Mononuclear cell (primary cell): ENCODE measurements around the gene TRPM3. TPM values are rescaled to one million over a fixed set of nuclear protein-coding genes. Genes with fewer than 3 reads are reported as not detected.

ENCODE experiments used
- H3K27me3 ChIP-seq: 2 replicates; pipeline ENCODE4 v1.6.0; 2011; ENCODE audit warnings: low read length, control low read depth; ENCODE audit not compliant: insufficient read depth
- H3K4me1 ChIP-seq: 2 replicates; pipeline ENCODE4 v1.5.1; 2011; ENCODE audit warnings: mild to moderate bottlenecking, low read length, control low read depth; ENCODE audit not compliant: insufficient read depth
- H3K4me3 ChIP-seq: 2 replicates; pipeline ENCODE4 v1.5.1; 2011; ENCODE audit warnings: mild to moderate bottlenecking, low read length, moderate library complexity
- H3K9me3 ChIP-seq: 2 replicates; pipeline ENCODE4 v1.5.1; 2011; ENCODE audit warnings: low read depth, mild to moderate bottlenecking, control low read depth, low read length
- total RNA-seq: library from RNA; depleted of rRNA; stranded (reverse); fragments of >200 nt; gene quantifications from one replicate; pipeline ENCODE4 v1.2.3, GENCODE V29; 2012

TRPM3 gene
- total RNA-seq, 1 donor = not detected

DNA sequence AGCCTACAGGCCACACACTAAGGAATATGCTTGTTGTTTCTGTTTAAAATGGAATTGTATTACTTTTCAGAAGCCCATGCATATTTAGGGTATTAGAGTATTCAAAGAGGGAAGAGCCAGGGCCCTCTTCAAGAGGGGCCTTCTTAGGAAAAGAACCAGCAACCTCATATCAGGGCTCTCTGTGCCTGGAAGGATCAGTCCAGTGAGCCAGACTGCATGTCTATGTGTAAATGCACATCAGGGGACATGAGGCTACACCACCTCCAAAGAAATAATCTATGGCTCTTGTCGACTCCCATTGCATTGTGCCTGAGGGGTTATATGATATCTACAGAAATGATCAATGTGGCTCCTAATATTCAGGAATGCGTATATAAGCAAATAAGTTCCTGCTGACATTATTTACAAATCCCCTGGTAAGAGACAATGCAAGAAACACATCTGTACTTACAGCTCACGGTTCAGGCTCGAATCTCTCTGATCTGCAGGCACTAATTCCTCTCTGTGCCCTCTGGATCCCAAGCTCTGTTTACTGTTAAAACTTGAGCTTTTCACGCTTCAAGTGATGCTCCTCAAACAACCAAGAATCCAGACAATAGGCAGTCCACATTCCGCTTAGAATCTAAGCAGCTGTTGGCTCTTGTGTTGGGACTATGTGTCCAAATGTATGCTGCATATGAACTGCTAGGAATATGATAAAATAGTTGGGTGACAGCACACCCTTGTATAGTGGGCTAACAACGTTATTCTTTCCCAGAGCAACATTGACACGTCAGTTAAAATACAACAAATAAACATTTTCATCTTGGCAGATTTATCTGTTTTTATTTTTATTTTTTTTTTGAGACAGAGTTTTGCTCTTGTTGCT, 556.7 kb downstream of the TRPM3 start:
- H3K4me3 ChIP-seq = no peak overlapping the region
- H3K9me3 ChIP-seq = no peaks in the 10 kb centered on the region
- H3K27me3 ChIP-seq = no peaks in the 10 kb centered on the region
- H3K4me1 ChIP-seq = peaks cover 27% of the 10 kb centered on the region

DNA sequence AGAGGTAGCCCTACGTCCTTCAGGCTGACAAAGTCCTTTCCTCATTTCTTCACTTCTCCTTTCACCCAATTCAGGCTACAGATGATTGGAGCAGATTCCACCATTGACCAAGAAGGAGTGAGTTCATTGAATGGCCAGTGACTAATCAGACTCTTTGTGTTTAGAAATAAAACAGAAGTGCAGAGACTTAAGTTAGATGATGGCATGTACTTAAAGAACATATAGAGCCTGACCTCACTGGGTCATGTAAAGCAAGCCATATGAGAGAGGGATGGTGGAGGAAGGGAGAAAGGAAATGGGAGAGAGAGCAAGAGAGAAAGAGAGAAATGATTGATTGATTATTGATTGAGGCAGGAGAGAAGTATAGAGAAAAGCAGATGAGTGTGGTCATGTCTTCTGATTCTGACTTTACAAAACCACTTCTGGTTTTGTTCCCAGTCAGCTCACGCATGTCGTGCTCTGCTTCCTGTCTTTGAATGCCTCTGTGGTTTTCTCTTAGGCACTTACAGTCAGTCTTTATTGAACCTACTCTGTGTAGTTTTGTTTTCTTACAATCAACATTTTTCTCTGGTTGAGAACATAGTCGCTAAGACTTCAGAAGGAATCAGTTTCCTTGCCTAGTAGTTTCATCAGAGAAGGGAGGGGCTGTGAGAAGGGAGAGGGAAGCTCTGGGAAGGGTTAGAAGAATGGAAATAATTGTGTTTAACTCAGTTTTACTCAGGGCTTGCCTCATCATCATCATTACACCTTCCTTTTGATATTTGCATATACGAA, 557.8 kb downstream of the TRPM3 start:
- Histone ChIP-seq H3K4me3 (no peak overlapping the region), H3K27me3 (no peaks in the 10 kb centered on the region), H3K4me1 (peaks cover 27% of the 10 kb centered on the region), H3K9me3 (no peaks in the 10 kb centered on the region)

DNA sequence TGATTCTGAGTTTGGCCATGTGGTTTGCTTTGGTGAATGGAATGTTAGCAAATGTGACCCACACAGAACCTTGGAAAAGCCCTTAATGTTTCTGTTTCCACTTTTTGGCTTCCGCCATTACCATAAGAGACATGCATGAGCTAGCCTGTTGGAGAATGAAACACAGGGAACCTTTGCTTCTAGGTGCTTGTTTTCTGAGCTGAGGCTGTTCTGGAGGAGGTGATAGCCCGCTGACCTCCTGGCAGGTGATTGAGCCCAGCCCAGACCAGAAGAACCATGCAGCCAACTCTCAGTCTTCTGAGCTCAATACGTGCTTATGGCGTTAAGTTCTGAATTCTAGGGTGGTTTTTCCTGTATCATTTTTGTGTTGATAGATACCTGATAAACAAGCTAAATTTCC, 558.4 kb downstream of the TRPM3 start:
- Histone ChIP-seq H3K27me3 (no peaks in the 10 kb centered on the region), H3K4me1 (peaks cover 27% of the 10 kb centered on the region), H3K9me3 (no peaks in the 10 kb centered on the region), H3K4me3 (no peak overlapping the region)

DNA sequence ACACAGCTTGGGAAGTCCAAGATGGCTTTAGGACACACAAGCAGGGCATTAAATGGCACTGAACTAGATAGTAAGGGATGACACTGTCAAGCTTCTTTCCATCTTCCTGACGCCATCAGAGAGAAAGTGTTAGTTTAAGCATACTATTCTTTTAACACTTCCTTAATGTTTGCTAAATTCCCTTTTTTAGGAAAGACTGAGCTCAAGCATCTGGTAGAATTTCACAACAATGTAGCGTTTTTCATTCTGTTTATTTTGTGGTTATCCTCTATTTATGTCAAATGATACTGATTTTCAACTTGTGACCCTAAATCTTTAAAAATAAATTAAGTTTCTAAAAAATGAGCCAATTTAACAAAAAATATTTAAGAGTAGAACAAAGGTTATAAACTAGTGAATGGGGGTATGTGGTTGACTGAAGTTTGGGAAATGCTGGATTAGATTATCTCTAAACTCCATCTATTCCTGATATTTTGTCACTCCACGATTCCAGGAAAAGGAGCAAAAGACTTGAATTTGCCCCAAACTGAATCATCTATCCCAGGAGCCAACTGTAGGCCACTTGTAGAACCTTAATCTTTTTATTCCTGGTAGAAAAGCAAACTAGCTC, 559.5 kb downstream of the TRPM3 start:
- Histone ChIP-seq H3K4me3 (no peak overlapping the region), H3K4me1 (peaks cover 31% of the 10 kb centered on the region), H3K9me3 (no peaks in the 10 kb centered on the region)

DNA sequence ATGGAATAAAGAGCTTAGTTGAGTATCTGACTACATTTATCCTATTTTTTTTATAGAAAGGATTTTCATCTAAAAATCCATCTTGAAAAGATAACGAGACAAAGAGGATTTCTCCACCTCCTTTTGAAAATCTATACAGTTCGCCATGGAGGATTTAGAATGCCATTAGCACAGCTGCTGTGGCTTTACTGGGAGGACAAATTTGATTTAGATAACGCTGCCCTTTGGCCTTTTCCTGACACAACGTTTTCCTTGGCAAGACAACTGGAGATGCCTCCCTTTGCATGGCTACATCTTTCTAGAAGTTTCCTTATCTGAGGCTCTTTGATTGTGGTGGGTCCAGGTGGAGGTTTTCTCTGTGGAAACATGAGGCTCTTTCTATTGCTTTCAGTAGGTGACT, 560.3 kb downstream of the TRPM3 start:
- Histone ChIP-seq H3K4me1 (peaks cover 31% of the 10 kb centered on the region), H3K9me3 (no peaks in the 10 kb centered on the region), H3K4me3 (no peak overlapping the region), H3K27me3 (no peaks in the 10 kb centered on the region)

More for the DNA sequence above, 559.5 kb downstream of the TRPM3 start:
- H3K27me3 ChIP-seq = no peaks in the 10 kb centered on the region

DNA sequence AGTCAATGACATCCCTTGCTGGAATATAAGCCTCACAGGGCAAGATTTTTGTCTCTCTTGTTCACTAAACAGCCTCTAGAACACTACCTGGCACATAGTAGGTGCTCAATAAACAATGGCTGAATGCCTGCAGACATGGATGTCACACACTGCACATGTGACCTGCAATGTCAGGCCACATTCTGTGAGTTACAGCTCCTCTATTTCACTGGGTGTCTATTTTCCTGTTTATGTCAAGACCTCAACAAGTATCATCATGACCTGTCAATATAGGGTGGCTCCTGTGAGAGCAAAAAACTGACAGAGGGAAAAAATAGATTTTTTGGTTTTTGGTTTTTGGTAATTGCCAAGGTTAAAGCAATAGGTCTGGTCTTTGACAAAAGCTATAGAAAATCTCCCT, 562.3 kb downstream of the TRPM3 start:
- H3K4me3 ChIP-seq = no peak overlapping the region
- peaks cover 23% of the 10 kb centered on the region for H3K4me1 ChIP-seq
- no peaks in the 10 kb centered on the region for H3K27me3 ChIP-seq
- H3K9me3 ChIP-seq = no peaks in the 10 kb centered on the region

DNA sequence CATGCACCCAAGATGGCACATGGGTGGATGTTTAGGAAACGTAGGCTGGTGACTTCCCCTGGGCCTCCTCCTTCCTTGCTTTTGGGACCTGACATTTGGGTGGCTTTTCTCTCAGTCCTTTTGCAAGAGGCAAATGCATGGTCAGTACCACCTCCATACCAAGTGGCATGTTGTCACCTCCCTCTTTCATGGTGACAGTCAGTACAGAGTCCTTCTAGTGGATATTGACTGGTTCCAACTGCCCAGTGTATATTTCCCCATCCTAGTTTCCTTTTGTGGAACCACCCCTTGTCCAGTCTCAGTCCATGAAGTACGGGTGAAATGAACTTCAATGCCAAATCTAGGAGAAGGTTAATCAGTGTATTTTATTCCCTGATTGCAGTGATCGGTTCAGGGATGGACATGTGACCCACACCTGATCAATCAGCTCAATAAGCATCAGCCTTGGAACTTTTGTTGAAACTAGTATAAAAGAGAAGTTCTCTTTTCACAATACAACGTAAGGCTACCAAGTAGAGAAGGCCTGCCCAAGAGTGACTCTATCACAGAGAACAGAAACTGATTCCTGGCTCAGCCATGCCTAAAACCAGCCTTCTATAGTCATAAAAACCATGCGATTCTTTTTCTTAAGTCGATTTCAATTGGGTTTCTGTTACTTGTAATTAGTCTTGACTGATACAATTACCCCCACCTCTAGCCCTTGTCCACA, 563.6 kb downstream of the TRPM3 start:
- peaks cover 10% of the 10 kb centered on the region for H3K4me1 ChIP-seq
- no peaks in the 10 kb centered on the region for H3K9me3 ChIP-seq
- no peaks in the 10 kb centered on the region for H3K27me3 ChIP-seq

DNA sequence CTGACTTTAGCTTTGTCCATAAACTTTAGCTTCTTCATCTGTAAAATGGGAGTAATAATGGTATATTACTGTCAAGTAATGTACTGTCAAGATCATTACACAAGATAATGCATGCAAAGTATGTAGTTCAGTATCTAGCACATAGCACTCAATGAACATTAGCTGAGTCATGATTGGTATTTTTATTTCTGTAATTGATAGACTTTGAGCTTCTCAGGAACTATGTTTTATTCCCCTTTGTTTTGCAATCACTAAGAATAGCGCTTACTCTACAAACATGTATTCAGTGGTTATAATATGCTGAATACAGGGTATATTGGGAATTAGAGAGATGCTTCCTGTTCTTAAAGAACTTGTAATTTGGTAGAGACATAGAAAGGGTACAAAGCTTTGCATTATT, 564.6 kb downstream of the TRPM3 start:
- Histone ChIP-seq H3K4me3 (no peak overlapping the region), H3K9me3 (no peaks in the 10 kb centered on the region)

More for the DNA sequence above, 563.6 kb downstream of the TRPM3 start:
- no peak overlapping the region for H3K4me3 ChIP-seq

DNA sequence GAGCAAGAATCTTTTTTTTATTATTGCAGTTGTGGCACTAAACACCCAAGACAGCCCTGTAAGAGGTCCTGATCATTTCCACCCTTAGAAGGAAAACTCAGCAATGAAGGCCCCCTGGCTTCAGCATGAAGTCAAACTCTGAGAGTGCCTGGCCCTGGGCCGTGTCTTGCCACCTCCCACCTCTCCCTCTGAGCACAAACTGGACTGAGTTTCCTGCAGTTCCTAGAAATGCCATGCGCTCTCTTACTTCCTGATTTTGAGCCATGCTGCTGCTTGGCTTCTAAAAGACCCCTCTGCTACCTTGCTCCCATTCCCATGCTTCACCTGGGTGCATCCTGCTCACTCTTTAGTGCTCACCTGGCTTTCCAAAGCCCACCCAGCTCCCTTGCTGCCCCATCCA, 566.5 kb downstream of the TRPM3 start:
- Histone ChIP-seq H3K27me3 (no peaks in the 10 kb centered on the region), H3K4me1 (peaks cover 4% of the 10 kb centered on the region), H3K4me3 (no peak overlapping the region), H3K9me3 (no peaks in the 10 kb centered on the region)

More for the DNA sequence above, 564.6 kb downstream of the TRPM3 start:
- no peaks in the 10 kb centered on the region for H3K27me3 ChIP-seq
- peaks cover 4% of the 10 kb centered on the region for H3K4me1 ChIP-seq

DNA sequence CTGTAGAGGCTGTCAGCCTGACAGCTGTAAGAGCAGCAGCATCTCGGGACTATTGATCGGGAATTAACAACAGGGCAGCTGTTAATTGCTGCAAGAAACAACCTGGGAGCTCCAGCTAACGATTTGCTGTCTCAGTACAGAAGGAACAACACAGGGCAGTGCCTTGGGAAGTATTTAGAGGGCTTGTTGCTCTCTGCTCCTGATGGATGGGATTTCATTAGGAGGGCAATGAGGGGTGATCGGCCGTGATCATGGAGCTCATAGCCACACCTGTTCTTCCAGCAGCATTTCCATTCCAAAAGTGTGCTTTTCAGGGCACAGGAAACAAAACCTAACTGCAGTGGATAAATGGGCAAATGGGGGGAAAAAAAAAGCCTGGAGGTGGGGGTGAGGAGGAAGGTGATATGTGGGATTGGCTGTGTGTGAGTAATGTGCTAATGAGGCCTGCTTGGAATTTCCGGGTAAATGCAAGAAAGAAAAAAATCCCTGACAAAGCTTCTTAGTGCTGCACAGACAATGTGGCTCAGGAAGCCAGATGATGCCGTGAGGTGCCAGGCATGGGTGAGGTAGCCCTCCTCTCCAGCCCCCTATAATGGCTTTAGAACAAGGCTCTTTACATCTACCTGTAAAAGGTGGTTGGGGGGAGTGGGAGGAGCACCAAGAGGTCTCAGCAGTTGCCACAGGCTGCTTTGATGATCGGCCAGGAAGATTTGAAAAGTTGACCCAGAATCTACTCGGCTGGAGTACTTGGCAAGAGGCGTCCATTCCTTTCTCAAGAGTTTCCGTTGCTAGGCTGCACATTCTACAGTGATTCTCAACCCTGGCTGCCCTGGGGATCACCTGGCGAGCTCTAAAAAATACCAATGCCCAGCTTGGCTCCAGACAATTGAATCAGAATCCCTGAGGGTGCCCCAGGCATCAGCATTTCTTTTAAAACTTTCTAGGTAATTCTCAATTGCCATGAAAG, 567.4 kb downstream of the TRPM3 start:
- H3K4me3 ChIP-seq = no peak overlapping the region
- no peaks in the 10 kb centered on the region for H3K27me3 ChIP-seq
- peaks cover 4% of the 10 kb centered on the region for H3K4me1 ChIP-seq
- H3K9me3 ChIP-seq = no peaks in the 10 kb centered on the region

DNA sequence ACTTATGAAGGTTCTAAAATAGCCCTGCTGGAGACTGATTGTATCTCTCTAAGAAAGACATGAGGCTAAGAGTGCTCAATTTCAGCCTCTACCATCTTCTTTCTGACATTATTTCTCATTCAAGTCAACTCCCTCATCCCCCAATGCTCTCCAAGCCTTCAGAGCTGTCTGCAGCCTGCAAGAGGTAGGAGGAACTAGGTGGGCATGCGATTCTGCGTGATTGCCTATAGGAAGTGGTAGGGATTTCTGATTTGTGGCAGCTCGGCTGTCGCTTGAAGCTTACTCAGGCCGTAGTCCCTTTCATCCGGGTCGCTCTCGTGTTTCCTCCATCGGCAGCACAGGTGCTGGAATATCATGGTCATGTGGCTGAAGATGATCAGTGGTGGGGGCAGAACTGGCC, 568.9 kb downstream of the TRPM3 start:
- H3K4me3 ChIP-seq = no peak overlapping the region
- no peaks in the 10 kb centered on the region for H3K9me3 ChIP-seq
- H3K4me1 ChIP-seq = peaks cover 3% of the 10 kb centered on the region
- no peaks in the 10 kb centered on the region for H3K27me3 ChIP-seq

DNA sequence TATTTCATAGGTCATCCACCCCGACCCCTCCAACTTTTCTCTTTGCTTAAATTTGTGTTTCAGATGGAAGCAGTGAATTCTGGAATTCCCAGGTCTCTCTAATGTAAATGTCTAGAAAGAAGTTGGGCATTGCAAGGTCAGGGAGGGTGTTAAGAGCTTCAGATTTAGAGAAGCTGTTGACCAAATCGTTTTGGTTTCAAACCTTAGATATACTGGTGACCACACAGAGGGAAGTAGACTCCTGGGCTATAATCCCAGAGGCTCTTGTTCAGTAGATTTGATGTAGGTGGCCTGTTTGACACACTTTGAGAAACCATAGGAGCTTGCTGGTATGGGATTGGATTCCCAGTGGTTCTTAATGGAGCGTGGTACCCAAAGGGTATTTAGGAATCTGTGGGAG, 569.6 kb downstream of the TRPM3 start:
- no peak overlapping the region for H3K4me3 ChIP-seq
- H3K9me3 ChIP-seq = no peaks in the 10 kb centered on the region
- no peaks in the 10 kb centered on the region for H3K4me1 ChIP-seq
- H3K27me3 ChIP-seq = no peaks in the 10 kb centered on the region

DNA sequence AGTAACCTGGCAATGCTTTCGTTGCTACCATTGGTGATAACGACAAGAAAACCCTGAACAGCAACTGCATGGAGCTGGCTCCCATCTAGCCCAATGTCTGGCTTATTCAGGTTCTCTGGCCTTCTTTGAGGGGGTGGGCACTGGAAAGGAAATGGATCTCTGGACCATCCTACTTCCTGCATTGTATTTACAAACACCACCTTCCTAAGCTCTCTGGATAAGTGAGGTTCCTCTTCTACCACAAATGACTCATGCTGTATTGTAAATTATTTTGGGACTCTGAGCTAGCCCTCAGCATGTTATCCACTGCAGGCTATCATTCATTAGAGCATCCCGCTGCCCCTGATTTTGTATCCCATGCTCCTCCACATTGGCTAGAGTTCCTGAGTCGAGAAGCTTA, 570.0 kb downstream of the TRPM3 start:
- Histone ChIP-seq H3K4me3 (no peak overlapping the region), H3K27me3 (no peaks in the 10 kb centered on the region), H3K9me3 (no peaks in the 10 kb centered on the region), H3K4me1 (no peaks in the 10 kb centered on the region)

DNA sequence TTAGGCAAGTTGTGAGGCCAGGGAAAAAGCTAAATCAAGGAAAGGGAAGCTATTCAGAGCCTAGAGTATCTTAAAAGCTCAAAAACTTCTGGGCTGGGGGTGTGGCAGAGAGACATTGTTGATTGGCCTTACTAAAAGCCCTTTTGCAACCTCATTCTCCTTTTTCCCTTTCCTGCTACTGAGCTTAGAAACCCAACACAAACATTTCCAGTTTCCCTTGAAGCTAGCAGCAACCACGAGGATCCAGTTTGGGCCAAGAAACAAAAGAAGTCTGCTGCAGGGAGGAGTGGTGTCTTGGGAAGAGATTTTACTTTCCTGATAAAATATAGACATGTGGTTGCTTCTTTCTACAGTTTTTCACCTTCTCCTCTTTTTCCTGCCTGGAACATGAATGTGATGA, 571.5 kb downstream of the TRPM3 start:
- H3K9me3 ChIP-seq = no peaks in the 10 kb centered on the region
- H3K4me1 ChIP-seq = no peaks in the 10 kb centered on the region
- no peak overlapping the region for H3K4me3 ChIP-seq
- no peaks in the 10 kb centered on the region for H3K27me3 ChIP-seq
